Measurements from ENCODE around the gene DVL1. TPM values are rescaled to one million over a fixed set of nuclear protein-coding genes. Genes with fewer than 3 reads are reported as not detected.
A peak's percentile ranks its signal among the peaks of the same experiment; 100 is the strongest.

The DVL1 gene
- total and polyA plus RNA-seq, 2 of the 13 experiments (the other 11 are each of a cell fraction or from before 2014, with no cell fraction given) = 30.8 to 60.4 TPM

DNA sequence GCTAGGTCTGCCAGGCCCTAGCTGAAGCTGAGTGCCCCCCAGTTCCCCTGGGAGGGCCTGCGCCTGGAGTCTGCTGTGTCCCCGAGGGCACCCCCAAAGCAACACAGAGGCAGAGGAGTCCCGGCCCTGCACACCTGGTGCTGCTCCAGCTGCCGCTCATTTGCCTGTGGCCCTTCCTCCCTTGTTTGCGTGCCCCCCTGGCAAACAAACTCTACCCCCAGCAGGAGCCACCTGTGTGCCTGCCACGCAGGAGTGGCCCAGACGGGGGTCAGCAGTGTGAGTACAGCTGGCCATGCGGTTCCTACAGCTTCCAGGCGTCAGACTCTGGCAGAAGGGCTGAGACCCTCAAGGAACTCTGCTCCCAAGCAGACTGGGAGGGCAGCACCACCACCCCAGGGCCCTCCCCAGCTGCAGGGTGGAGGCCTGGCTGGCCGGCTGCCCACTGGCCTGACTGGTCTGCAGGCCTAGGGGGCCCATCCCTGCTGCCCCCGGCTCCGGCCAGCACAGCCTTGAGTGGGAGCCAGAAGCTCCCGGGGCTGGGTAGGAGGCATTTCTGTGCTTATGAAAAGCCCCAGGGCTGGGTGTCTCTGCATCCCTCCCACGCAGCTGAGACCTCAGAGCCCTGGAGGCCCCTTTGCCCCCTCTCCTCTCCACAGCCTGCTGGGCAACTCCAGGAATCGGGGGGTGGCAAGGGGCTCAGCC is 18.7 kb downstream of the DVL1 start (continued):
- TF ChIP-seq, protein P1, sequence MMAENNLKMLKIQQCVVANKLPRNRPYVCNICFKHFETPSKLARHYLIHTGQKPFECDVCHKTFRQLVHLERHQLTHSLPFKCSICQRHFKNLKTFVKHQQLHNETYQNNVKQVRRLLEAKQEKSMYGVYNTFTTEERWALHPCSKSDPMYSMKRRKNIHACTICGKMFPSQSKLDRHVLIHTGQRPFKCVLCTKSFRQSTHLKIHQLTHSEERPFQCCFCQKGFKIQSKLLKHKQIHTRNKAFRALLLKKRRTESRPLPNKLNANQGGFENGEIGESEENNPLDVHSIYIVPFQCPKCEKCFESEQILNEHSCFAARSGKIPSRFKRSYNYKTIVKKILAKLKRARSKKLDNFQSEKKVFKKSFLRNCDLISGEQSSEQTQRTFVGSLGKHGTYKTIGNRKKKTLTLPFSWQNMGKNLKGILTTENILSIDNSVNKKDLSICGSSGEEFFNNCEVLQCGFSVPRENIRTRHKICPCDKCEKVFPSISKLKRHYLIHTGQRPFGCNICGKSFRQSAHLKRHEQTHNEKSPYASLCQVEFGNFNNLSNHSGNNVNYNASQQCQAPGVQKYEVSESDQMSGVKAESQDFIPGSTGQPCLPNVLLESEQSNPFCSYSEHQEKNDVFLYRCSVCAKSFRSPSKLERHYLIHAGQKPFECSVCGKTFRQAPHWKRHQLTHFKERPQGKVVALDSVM (CRISPR knock-in tag; IDR thresholded peaks at IDR 0.05) = no peak
- TF ChIP-seq AHR (CRISPR knock-in tag; IDR thresholded peaks at IDR 0.05) (no peak), MYC (CRISPR knock-in tag; IDR thresholded peaks at IDR 0.05; ENCODE audit: borderline replicate concordance) (0 out of 2 replicates have a peak, but pooled peaks have one; percentile 5), CREM (IDR thresholded peaks at IDR 0.05) (no peak), CREM (CRISPR knock-in tag; IDR thresholded peaks at IDR 0.05) (no peak), ZZZ3 (CRISPR knock-in tag; IDR thresholded peaks at IDR 0.05; ENCODE audit: borderline replicate concordance) (no peak; the same call in 1 of the 2 replicates), KDM6A (CRISPR knock-in tag; IDR thresholded peaks at IDR 0.05; ENCODE audit: low read depth) (no peak), HCFC1 (IDR thresholded peaks at IDR 0.05; ENCODE audit: low read depth, low read length) (no peak), NFYB (CRISPR knock-in tag; IDR thresholded peaks at IDR 0.05) (no peak), ZNF207 (IDR thresholded peaks at IDR 0.05; ENCODE audit: borderline replicate concordance) (no peak), ATF2 (CRISPR knock-in tag; IDR thresholded peaks at IDR 0.05) (no peak), MEF2D (CRISPR knock-in tag; IDR thresholded peaks at IDR 0.05) (0 out of 2 replicates have a peak, but pooled peaks have one; percentile 5), ZBTB21 (CRISPR knock-in tag; IDR thresholded peaks at IDR 0.05) (0 out of 2 replicates have a peak, but pooled peaks have one; percentile 8), ZNF180 (CRISPR knock-in tag; IDR thresholded peaks at IDR 0.05; ENCODE audit: borderline replicate concordance, low read depth) (no peak), KAT8 (CRISPR knock-in tag; IDR thresholded peaks at IDR 0.05) (no peak)
- TF ChIP-seq, protein P2, sequence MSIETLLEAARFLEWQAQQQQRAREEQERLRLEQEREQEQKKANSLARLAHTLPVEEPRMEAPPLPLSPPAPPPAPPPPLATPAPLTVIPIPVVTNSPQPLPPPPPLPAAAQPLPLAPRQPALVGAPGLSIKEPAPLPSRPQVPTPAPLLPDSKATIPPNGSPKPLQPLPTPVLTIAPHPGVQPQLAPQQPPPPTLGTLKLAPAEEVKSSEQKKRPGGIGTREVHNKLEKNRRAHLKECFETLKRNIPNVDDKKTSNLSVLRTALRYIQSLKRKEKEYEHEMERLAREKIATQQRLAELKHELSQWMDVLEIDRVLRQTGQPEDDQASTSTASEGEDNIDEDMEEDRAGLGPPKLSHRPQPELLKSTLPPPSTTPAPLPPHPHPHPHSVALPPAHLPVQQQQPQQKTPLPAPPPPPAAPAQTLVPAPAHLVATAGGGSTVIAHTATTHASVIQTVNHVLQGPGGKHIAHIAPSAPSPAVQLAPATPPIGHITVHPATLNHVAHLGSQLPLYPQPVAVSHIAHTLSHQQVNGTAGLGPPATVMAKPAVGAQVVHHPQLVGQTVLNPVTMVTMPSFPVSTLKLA (IDR thresholded peaks at IDR 0.05) = no peak

All from HepG2 (cell line).